Mesendoderm (in vitro differentiated cells): ENCODE data around the gene STARD8.

Experiments used
- DNase-seq: peaks from one replicate; pipeline ENCODE4 v3.0.0; 2013
- H2AK5ac ChIP-seq: 2 replicates; pipeline ENCODE4 v1.6.1; 2013; ENCODE audit warnings: low read length, inconsistent platforms
- H2BK120ac ChIP-seq: 2 replicates; pipeline ENCODE4 v1.6.1; 2013; ENCODE audit warnings: low read depth, mild to moderate bottlenecking, low read length, moderate library complexity, mixed read lengths
- H2BK15ac ChIP-seq: replicated peaks from 2 replicates; pipeline ENCODE4 v1.6.1; 2013; ENCODE audit warnings: low read depth, mild to moderate bottlenecking, moderate library complexity
- H2BK5ac ChIP-seq: 2 replicates; pipeline ENCODE4 v1.6.1; 2013; ENCODE audit warnings: low read length, inconsistent platforms
- H3K18ac ChIP-seq: 2 replicates; pipeline ENCODE4 v1.6.1; 2013; ENCODE audit warnings: mild to moderate bottlenecking, low read length, mixed read lengths
- H3K23ac ChIP-seq: one replicate; pipeline ENCODE4 v1.6.1; 2013; ENCODE audit warnings: low read length
- H3K27ac ChIP-seq: 2 replicates; pipeline ENCODE4 v1.5.1; 2013; ENCODE audit warnings: low read depth, mild to moderate bottlenecking, inconsistent platforms, low read length, moderate library complexity
- H3K27me3 ChIP-seq: 2 replicates; pipeline ENCODE4 v1.6.1; 2013; ENCODE audit warnings: low read length, control low read depth, mild to moderate bottlenecking, inconsistent platforms; ENCODE audit not compliant: insufficient read depth, poor library complexity
- H3K36me3 ChIP-seq: 2 replicates; pipeline ENCODE4 v1.6.1; 2013; ENCODE audit warnings: low read length, inconsistent platforms; ENCODE audit not compliant: control insufficient read depth, insufficient read depth
- H3K4ac ChIP-seq: one replicate; pipeline ENCODE4 v1.6.1; 2013; ENCODE audit warnings: low read depth, mild to moderate bottlenecking, low read length, moderate library complexity
- H3K4me1 ChIP-seq: 2 replicates; pipeline ENCODE4 v1.6.1; 2013; ENCODE audit warnings: low read depth, low read length, inconsistent platforms; ENCODE audit not compliant: control insufficient read depth
- H3K4me2 ChIP-seq: 2 replicates; pipeline ENCODE4 v1.6.1; 2013; ENCODE audit warnings: low read length
- H3K4me3 ChIP-seq: 2 replicates; pipeline ENCODE4 v1.5.1; 2013; ENCODE audit warnings: mild to moderate bottlenecking, low read length
- H3K56ac ChIP-seq: one replicate; pipeline ENCODE4 v1.6.1; 2013; ENCODE audit warnings: low read length
- H3K79me1 ChIP-seq: 2 replicates; pipeline ENCODE4 v1.6.1; 2013; ENCODE audit warnings: low read length, inconsistent platforms
- H3K79me2 ChIP-seq: 2 replicates; pipeline ENCODE4 v1.6.1; 2013; ENCODE audit warnings: mild to moderate bottlenecking, low read length; ENCODE audit not compliant: control insufficient read depth, insufficient read depth
- H3K9ac ChIP-seq: 2 replicates; pipeline ENCODE4 v1.6.1; 2013; ENCODE audit warnings: low read length, inconsistent platforms
- H4K5ac ChIP-seq: one replicate; pipeline ENCODE4 v1.6.1; 2013; ENCODE audit warnings: low read length
- H4K8ac ChIP-seq: one replicate; pipeline ENCODE4 v1.6.1; 2013; ENCODE audit warnings: low read depth, mild to moderate bottlenecking, control low read depth, low read length, moderate library complexity
- WGBS: extraction: QIAGEN DNeasy Blood & Tissue Kit; methylation state at CpG from one replicate; pipeline ENCODE4 v1.1.7; 2013; ENCODE audit warnings: low lambda C conversion rate, missing lambda C conversion rate; ENCODE audit not compliant: insufficient coverage; ENCODE audit errors: extremely low coverage; 5-methylcytosine and 5-hydroxymethylcytosine counted together

Gene STARD8

GRCh38 chrX:68672581-68673318, 25.3 kb downstream of the STARD8 start:
- no CpG with 5 or more reads among the region's 3 CpGs for WGBS

DNA sequence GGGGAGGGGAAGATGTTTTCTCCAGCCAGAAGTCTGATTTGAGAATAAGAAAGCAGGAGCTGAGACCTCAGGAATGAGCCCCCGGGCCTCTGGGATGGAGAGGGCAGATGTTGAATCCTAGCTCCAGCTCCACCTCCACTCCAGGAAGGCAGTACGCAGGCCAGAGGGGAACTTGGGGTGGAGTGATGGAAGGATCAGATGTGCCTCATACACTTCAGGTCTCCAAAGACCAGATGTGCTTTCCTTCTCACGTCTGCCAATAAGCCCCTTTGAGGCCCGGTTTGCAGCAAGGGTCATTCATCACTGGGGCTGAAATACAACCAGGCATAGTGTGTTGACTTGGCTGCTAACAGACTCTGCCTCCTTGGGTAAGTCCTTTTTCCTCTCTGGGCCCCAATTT, 28.1 kb downstream of the STARD8 start:
- Histone ChIP-seq H3K79me1 (no peaks in the 10 kb centered on the region), H4K8ac (no peak overlapping the region), H3K79me2 (no peaks in the 10 kb centered on the region), H3K56ac (no peak overlapping the region), H2BK5ac (no peak overlapping the region), H4K5ac (no peak overlapping the region), H2BK120ac (no peak overlapping the region), H3K23ac (no peak overlapping the region), H3K27me3 (no peaks in the 10 kb centered on the region), H3K18ac (no peak overlapping the region), H3K4me1 (peaks cover 2% of the 10 kb centered on the region), H2AK5ac (no peak overlapping the region), H2BK15ac (no peak overlapping the region), H3K4me2 (no peak overlapping the region), H3K27ac (no peak overlapping the region), H3K36me3 (no peaks in the 10 kb centered on the region), H3K4me3 (no peak overlapping the region), H3K9ac (no peak overlapping the region), H3K4ac (no peak overlapping the region)
- no CpG with 5 or more reads among the region's 4 CpGs for WGBS
- no peak for DNase-seq

More at GRCh38 chrX:68672581-68673318, 25.3 kb downstream of the STARD8 start:
- no peak overlapping the region for H2AK5ac ChIP-seq
- no peak overlapping the region for H3K18ac ChIP-seq
- H3K79me1 ChIP-seq: no peaks in the 10 kb centered on the region
- H2BK5ac ChIP-seq: no peak overlapping the region
- H3K4me1 ChIP-seq: no peaks in the 10 kb centered on the region
- no peak overlapping the region for H3K4ac ChIP-seq
- no peak overlapping the region for H3K4me3 ChIP-seq
- no peak overlapping the region for H3K9ac ChIP-seq
- H3K27ac ChIP-seq: peak overlapping the region; percentile 28
- H3K56ac ChIP-seq: peak overlapping the region; percentile 60
- H4K8ac ChIP-seq: no peak overlapping the region
- H3K23ac ChIP-seq: no peak overlapping the region
- no peaks in the 10 kb centered on the region for H3K79me2 ChIP-seq
- no peak overlapping the region for H4K5ac ChIP-seq
- no peak overlapping the region for H2BK120ac ChIP-seq
- H3K4me2 ChIP-seq: no peak overlapping the region
- no peaks in the 10 kb centered on the region for H3K36me3 ChIP-seq
- DNase-seq: peak; percentile 45
- no peak overlapping the region for H2BK15ac ChIP-seq
- H3K27me3 ChIP-seq: no peaks in the 10 kb centered on the region

- WGBS: no CpG with 5 or more reads among the region's 3 CpGs
- Histone ChIP-seq H3K79me2 (no peaks in the 10 kb centered on the region), H3K27ac (no peak overlapping the region)
Measured at GRCh38 chrX:68676335-68676734, 28.9 kb downstream of the STARD8 start.

GRCh38 chrX:68677998-68678397, 30.5 kb downstream of the STARD8 start:
- Histone ChIP-seq H4K8ac (no peak overlapping the region), H3K79me1 (no peaks in the 10 kb centered on the region), H2BK15ac (no peak overlapping the region), H3K9ac (no peak overlapping the region), H4K5ac (no peak overlapping the region), H3K4me1 (peaks cover 2% of the 10 kb centered on the region), H2BK120ac (no peak overlapping the region), H3K4me3 (no peak overlapping the region), H3K4ac (no peak overlapping the region), H3K27me3 (no peaks in the 10 kb centered on the region), H3K23ac (no peak overlapping the region), H3K4me2 (no peak overlapping the region), H3K79me2 (no peaks in the 10 kb centered on the region), H3K36me3 (no peaks in the 10 kb centered on the region), H3K18ac (no peak overlapping the region), H2BK5ac (no peak overlapping the region), H3K56ac (peak overlapping the region; percentile 42), H2AK5ac (no peak overlapping the region), H3K27ac (no peak overlapping the region)
- no peak for DNase-seq
- whole genome bisulfite sequencing: no CpG with 5 or more reads among the region's 4 CpGs

More at GRCh38 chrX:68676335-68676734, 28.9 kb downstream of the STARD8 start:
- Histone ChIP-seq H3K27me3 (no peaks in the 10 kb centered on the region), H4K5ac (no peak overlapping the region), H4K8ac (no peak overlapping the region), H3K4me3 (no peak overlapping the region), H3K4me2 (no peak overlapping the region), H2AK5ac (no peak overlapping the region), H3K36me3 (no peaks in the 10 kb centered on the region), H3K79me1 (no peaks in the 10 kb centered on the region), H3K9ac (no peak overlapping the region), H2BK5ac (no peak overlapping the region), H3K18ac (no peak overlapping the region), H2BK15ac (no peak overlapping the region), H2BK120ac (no peak overlapping the region), H3K4ac (no peak overlapping the region), H3K56ac (no peak overlapping the region), H3K23ac (no peak overlapping the region), H3K4me1 (peaks cover 2% of the 10 kb centered on the region)
- DNase-seq: no peak

- no peak overlapping the region for H3K4ac ChIP-seq
- no peaks in the 10 kb centered on the region for H3K36me3 ChIP-seq
- no peak overlapping the region for H3K4me2 ChIP-seq
- no peak overlapping the region for H2BK5ac ChIP-seq
- H3K9ac ChIP-seq: no peak overlapping the region
- no peak overlapping the region for H3K4me3 ChIP-seq
- no peak for DNase-seq
- H2AK5ac ChIP-seq: no peak overlapping the region
- no peak overlapping the region for H3K27ac ChIP-seq
- no peak overlapping the region for H3K56ac ChIP-seq
- no peak overlapping the region for H2BK15ac ChIP-seq
- no peak overlapping the region for H3K23ac ChIP-seq
- H3K79me1 ChIP-seq: no peaks in the 10 kb centered on the region
- no peaks in the 10 kb centered on the region for H3K79me2 ChIP-seq
- no peaks in the 10 kb centered on the region for H3K27me3 ChIP-seq
- H4K5ac ChIP-seq: no peak overlapping the region
- peaks cover 2% of the 10 kb centered on the region for H3K4me1 ChIP-seq
- no peak overlapping the region for H3K18ac ChIP-seq
- H2BK120ac ChIP-seq: no peak overlapping the region
- no CpG with 5 or more reads among the region's 2 CpGs for WGBS
- H4K8ac ChIP-seq: no peak overlapping the region
Measured at GRCh38 chrX:68681443-68681941, 34.0 kb downstream of the STARD8 start.

DNA sequence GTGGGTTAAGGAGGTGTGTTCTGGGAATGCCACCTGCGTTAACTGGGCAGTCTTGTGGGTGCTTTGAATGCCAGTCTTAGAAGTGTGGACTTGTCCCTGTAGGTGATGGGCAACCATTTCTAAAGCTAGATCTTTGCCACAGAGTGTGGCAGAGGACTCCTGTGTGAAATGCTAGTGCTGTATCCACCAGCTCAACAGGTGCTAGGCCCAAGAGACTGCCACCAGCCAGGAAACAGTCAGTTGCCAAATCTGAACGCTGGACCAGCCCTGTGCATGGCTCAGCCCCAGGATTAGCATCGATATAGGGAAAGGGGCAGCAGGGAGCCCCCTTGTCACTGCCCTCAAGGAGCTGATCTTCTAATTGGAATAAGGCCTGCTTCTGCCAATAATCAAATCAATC, 35.3 kb downstream of the STARD8 start:
- no CpG with 5 or more reads among the region's 3 CpGs for WGBS

More for the DNA sequence above, 35.3 kb downstream of the STARD8 start:
- no peak overlapping the region for H2BK5ac ChIP-seq
- no peak for DNase-seq
- no peaks in the 10 kb centered on the region for H3K79me2 ChIP-seq
- H2BK15ac ChIP-seq: no peak overlapping the region
- no peak overlapping the region for H2AK5ac ChIP-seq
- no peak overlapping the region for H3K4me3 ChIP-seq
- no peak overlapping the region for H3K4me2 ChIP-seq
- no peak overlapping the region for H3K9ac ChIP-seq
- H3K79me1 ChIP-seq: no peaks in the 10 kb centered on the region
- no peaks in the 10 kb centered on the region for H3K27me3 ChIP-seq
- H4K8ac ChIP-seq: no peak overlapping the region
- H2BK120ac ChIP-seq: no peak overlapping the region
- no peak overlapping the region for H3K18ac ChIP-seq
- H3K4me1 ChIP-seq: peaks cover 2% of the 10 kb centered on the region
- no peak overlapping the region for H4K5ac ChIP-seq
- H3K4ac ChIP-seq: no peak overlapping the region
- no peak overlapping the region for H3K27ac ChIP-seq
- no peak overlapping the region for H3K56ac ChIP-seq
- no peaks in the 10 kb centered on the region for H3K36me3 ChIP-seq
- H3K23ac ChIP-seq: no peak overlapping the region
